Urothelium cell line (cell line): ENCODE measurements around the gene LRRC73.
"Not testable (repeated sequence)": the region's sequence is repeated elsewhere in the genome, so short reads cannot be mapped to it uniquely, and the experiment has no call there.

Experiments
- DNase-seq: peaks from one replicate; pipeline ENCODE4 v3.0.0; 2011; ENCODE audit warnings: low spot score, mixed read lengths
- FAIRE-seq: peaks from 2 replicates; lab custom pipeline; 2011; peaks lifted over from hg19 to GRCh38; lab: Jason Lieb, UNC

LRRC73 gene

DNA sequence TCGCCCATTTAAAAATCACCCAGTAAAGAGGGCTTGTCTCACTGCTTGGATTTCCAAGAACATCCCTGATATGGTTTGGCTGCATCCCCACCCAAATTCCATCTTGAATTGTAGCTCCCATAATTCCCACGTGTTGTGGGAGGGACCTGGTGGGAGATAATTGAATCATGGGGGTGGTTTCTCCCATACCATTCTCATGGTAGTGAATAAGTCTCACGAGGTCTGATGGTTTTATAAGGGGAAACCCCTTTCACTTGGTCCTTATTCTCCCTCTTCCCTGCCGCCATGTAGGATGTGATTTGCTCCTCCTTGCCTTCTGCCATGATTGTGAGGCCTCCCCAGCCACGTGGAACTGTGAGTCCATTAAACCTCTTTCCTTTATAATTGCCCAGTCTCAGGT, 42.9 kb downstream of the LRRC73 start:
- not testable (repeated sequence) for FAIRE-seq, DNase-seq

DNA sequence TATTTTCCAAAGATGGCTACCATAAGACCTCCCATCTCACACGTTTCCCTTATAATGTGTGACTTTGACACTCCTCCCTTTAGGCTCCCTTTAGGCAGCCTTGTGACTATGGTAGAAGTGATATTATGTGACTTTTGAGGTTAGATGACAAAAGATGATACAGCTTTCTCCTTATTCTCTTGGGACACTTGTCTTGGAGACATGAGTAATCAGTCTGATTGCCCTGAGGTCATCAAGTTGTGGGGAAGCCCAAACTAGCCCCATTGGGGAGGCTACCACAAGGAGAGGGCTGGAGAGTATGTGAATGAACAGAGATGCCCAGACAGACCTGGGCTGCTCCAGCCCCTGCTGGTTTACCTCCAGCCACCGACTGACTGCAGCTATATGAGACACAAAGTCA, 44.2 kb downstream of the LRRC73 start:
- no peak for FAIRE-seq

GRCh38 chr6:43464337-43464736, 45.8 kb downstream of the LRRC73 start:
- DNase-seq (no peak), FAIRE-seq (no peak)

More for the DNA sequence above, 44.2 kb downstream of the LRRC73 start:
- no peak for DNase-seq

DNA sequence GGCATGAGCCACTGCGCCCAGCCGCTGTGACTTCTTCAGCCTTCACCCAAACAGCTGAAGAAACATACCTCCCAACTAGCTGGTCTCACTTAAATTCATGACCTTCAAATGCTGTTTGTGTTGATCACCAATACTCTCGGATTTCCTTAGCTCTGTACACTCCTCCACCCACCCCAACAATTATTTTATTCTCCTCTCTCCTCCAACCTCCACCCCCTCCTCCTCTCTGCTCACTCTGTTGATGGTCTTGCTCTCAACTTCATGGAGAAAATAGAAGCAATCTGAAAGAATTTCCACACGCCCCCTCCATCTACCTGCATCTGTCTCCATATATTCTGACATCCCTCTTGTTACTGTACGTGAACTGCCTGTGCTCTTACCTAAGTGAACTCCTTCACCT, 48.2 kb downstream of the LRRC73 start:
- FAIRE-seq, result no peak
- no peak for DNase-seq

- no peak for DNase-seq
- FAIRE-seq, result no peak
Observed at GRCh38 chr6:43460032-43460431, 50.1 kb downstream of the LRRC73 start.

DNA sequence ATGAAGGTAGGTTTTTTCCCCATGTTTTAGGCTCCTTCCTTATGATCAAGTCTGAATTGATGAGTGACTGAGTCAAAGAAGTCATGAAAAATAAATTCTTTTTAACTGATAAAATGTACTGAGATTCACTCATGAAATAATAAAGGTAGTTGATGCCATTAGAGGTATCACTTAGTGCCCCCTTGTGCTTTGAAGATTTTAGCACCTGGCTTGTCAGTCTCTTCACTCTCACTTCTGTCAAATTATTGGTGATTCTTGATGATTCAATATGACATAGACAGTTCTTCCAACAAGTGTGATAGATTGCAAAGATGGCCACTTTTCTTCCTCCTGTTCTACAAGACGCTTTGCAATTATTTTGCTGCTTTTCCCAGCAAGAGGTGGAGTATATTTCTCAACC, 50.6 kb downstream of the LRRC73 start:
- FAIRE-seq, result no peak
- DNase-seq, result no peak

DNA sequence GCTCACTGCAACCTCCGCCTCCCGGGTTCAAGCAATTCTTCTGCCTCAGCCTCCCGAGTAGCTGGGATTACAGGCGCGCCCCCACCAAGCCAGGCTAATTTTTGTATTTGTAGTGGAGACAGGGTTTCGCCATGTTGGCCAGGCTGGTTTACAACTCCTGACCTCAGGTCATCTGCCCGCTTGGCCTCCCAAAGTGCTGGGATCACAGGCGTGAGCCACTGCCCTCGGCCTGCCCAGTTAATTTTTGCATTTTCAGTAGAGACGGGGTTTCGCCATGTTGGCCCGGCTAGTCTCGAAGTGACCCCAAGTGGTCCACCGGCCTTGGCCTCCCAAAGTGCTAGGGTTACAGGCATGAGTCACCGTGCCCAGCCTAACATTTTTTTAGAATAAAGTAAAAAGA, 52.0 kb downstream of the LRRC73 start:
- FAIRE-seq, DNase-seq: not testable (repeated sequence)

- DNase-seq (no peak), FAIRE-seq (no peak)
Observed at GRCh38 chr6:43457643-43458042, 52.5 kb downstream of the LRRC73 start.
